ENCODE results near the gene AURKA. TPM values are rescaled to one million over a fixed set of nuclear protein-coding genes. Genes with fewer than 3 reads are reported as not detected.

The AURKA gene
- total and polyA plus RNA-seq, 9 of the 15 experiments (the other 6 are each of a cell fraction or from before 2014, with no cell fraction given), result 72.7 to 162 (median 113) TPM

- no peak for TF ChIP-seq RREB1 (CRISPR knock-in tag; IDR thresholded peaks at IDR 0.05)
- no peak for TF ChIP-seq GTF3C2 (IDR thresholded peaks at IDR 0.05; ENCODE audit: borderline replicate concordance, extremely low read depth, insufficient read length)
- TF ChIP-seq FOS (IDR thresholded peaks at IDR 0.05; ENCODE audit: extremely low read depth, insufficient read length), result no peak
- TF ChIP-seq MLX (CRISPR knock-in tag; conservative IDR thresholded peaks at IDR 0.05), result no peak
- no peak for TF ChIP-seq ATF2 (CRISPR knock-in tag; IDR thresholded peaks at IDR 0.05)
- no peak for TF ChIP-seq TRIM25 (IDR thresholded peaks at IDR 0.05; ENCODE audit: borderline replicate concordance)
- no peak for TF ChIP-seq PRMT5 (CRISPR knock-in tag; IDR thresholded peaks at IDR 0.05)
- TF ChIP-seq ETV1 (tag; conservative IDR thresholded peaks at IDR 0.05; ENCODE audit: low read depth), result no peak
- TF ChIP-seq EP400 (IDR thresholded peaks at IDR 0.05), result peak; percentile 22; the same call in 1 of the 2 replicates
- peak in 1 of 2 experiments; percentile 62; a peak in 2 of 4 replicates for TF ChIP-seq ETV6 (IDR thresholded peaks at IDR 0.05; ENCODE audit: borderline replicate concordance in 1 of 2, low read depth in 2 of 2, low read length in 1 of 2)
- TF ChIP-seq ETV6 (CRISPR knock-in tag; IDR thresholded peaks at IDR 0.05; ENCODE audit: borderline replicate concordance), result no peak
- TF ChIP-seq ARHGAP35 (IDR thresholded peaks at IDR 0.05; ENCODE audit: partially characterized antibody), result no peak
- TF ChIP-seq SMARCA5 (IDR thresholded peaks at IDR 0.05), result no peak
- TF ChIP-seq TCF3 (CRISPR knock-in tag; IDR thresholded peaks at IDR 0.05), result peak; percentile 71
Measured at GRCh38 chr20:56422076-56422823, 30.2 kb upstream of the AURKA start (continued).

Measured in K562 (cell line).